HG03378 (cell line): ENCODE results near the gene RARS2.
"Not testable (repeated sequence)": the region's sequence is repeated elsewhere in the genome, so short reads cannot be mapped to it uniquely, and the experiment has no call there.

Source experiments
- ATAC-seq: cut with Tn5 transposase; IDR thresholded peaks from one replicate; pipeline ENCODE4 v1.9.1; 2021; ENCODE audit warnings: mild to moderate bottlenecking, moderate library complexity; ENCODE audit not compliant: unreplicated experiment

Gene RARS2

DNA sequence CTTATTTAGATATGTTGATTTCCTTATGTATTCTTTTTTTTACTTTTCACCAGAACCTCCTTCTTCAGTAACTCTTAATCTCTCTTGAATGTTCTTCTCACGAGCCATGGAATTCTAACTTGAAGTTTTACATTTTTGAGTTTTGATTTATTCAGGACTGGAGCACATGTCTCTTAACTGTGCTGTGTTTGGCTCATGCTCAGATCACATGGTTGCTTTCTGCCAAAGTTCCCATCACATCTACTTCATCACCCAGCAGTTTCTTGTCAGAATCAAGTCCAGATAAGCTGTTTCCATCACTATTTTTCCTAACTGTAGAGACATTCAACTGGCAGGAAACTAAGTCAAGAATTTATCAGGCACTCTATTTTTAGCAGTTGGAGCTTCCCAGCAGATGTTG lies 85.3 kb downstream of the RARS2 start:
- ATAC-seq: no peak

DNA sequence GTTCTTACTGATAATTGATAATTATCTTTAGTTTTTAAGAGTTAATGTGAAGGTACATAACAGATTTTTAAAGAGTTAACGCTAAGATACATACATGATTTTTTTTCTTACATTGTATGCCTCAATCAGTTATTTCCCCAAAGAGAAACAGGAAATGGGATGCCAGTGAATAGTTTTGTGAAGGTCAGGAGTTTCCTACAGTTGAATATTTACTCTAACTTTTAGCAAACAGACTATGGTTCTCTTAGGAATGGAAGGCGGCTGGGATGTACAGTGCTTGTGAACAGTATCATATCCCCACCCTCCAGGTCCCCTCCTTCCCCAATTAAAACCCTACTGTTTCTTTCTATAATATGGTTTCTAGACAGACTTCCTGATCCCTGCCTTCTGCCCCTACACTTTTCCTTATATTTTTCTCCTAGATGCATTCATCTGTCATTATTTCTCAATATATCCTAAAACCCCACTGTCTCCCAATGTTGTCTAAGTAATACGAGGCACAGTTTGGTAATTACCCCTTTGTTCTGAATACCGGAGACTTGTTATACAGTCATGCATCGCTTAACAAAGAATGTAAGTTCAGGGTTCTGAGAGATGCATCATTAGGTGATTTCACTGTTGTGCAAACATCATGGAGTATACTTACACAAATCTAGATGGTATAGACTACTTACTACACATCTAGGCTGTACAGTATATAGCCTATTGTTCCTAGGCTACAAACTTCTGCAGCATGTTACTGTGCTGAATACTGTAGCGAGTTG lies 87.8 kb downstream of the RARS2 start:
- ATAC-seq: no peak

DNA sequence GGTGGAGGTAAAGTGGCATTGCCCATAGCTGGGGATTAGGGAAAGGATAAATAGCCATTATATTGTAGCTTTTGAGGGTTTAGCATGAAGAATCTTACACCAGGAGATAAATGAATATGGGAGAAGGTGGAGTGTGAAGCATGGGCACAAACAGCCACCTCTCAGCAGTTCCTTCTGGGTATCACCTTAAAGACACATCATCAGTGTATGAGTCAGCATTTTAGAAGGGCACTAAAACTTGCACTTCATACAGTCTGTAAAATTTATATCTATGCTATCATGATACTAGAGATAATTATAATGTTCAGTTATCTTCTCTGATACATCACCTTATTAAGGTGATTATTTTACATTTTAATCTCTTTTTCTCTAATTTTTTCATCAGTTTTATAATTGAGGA lies 91.7 kb downstream of the RARS2 start:
- no peak for ATAC-seq

DNA sequence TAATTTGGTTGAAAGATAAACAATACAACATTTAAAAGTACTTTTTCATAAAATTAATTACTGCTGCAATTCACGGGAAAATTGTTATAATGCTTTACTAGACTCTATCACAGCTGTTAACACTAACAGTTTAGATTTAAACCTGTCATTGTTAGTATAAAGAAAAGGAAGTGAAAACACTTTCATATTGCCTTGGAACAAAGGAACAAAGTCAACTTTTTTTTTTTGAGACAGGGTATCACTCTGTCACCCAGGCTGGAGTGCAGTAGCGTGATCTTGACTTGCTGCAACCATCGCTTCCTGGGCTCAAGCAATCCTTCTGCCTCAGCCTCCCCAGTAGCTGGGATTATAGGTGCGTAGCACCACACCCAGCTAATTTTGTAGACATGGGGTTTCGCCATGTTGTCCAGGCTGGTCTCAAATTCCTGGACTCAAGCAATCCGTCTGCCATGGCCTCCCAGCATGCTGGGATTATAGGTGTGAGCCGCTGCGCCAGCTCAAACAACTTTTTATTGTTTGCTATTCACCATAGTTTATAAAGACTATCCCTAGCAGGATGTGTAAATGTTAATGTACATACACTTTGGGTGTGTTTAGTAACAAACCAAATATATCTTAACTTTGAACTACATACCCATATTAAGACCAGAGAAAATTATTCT lies 94.9 kb downstream of the RARS2 start:
- ATAC-seq: peak; percentile 84

DNA sequence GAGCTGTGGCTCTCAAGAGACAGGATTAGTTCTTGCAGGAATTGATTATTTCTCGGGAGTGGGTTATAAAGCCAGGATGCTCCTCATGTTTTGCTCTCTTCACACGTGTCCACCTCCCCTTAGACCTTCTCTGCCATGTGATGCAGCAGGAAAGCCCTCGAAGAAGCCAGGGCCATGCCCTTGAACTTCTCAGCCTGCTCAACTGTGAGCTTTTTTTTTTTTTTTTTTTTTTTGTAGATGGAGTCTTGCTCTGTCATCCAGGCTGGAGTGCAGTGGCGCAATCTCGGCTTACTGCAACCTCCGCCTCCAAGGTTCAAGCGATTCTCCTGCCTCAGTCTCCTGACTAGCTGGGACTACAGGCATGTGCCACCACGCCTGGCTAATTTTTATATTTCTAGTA lies 100.5 kb downstream of the RARS2 start:
- not testable (repeated sequence) for ATAC-seq

DNA sequence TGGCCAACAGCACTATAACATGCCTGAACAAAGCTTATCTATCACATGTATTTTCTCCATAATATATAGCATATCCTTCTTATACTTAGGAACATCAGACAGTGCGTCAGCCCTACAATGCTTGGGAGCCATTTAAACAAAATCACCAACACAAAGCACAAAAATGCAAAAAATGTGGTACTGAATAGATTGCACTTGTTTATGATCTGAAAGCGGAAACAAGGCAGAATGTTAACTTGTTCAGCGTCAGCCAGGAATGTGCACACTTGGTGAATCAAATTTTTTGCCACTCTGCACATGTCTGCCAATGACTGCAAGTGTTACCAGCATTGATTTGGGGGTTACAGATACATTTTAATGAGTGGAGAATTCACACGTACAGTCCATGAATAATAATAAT lies 102.2 kb downstream of the RARS2 start:
- no peak for ATAC-seq

DNA sequence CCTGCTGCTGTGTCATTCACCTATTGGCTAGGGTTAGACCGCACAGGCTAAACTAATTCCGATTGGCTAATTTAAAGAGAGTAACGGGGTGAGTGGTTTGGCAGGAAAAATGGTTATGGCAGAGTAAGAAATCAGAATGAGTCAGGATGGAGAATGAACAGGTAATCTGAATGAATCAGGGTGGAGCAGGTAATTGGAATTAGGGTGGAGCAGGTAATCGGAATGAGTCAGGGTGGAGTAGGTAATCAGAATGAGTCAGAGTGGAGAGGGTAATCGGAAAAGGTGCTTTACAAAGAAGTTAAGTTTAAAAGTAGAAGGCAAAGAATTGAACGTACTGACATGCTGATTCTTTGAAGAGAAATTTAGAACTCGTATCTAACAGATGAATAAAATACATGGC lies 105.3 kb downstream of the RARS2 start:
- ATAC-seq: no peak

DNA sequence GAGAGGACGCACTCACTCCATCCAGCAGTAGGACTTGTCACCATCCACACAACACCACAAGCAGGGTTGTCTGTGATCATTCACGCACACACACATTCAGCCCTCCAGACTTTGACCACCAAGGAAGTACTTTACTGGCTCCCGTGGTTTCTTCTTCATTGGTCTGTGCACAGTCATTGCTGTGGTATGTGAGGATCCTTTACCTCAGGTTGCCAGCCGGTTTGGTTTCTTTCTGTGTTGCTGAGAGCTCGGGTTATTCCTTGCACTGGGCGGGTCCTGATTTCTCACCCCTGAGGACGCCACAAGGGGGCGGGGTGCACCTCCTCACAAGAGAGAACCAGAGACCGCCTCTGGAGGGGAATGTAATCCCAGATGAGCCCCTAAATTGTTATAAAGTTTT lies 105.9 kb downstream of the RARS2 start:
- ATAC-seq: no peak

DNA sequence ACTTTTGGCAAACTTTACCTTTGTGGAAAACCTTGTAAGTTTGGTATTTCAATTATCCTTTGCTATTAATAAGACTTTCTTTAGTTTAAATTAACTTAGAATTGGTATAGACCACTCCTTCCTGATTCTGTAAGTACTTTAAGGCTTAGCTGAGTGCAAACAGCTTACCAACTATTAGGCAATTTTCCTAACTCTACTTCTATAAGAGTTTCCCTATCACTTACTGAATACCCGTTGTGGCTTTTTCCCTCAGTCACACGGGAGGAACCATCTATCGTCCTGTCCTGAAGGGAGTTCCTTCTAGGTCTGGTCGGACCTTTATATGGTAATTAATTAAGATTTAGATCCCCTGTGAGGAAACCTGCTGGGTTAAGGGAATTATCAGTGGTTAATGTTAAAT lies 107.4 kb downstream of the RARS2 start:
- ATAC-seq: no peak

DNA sequence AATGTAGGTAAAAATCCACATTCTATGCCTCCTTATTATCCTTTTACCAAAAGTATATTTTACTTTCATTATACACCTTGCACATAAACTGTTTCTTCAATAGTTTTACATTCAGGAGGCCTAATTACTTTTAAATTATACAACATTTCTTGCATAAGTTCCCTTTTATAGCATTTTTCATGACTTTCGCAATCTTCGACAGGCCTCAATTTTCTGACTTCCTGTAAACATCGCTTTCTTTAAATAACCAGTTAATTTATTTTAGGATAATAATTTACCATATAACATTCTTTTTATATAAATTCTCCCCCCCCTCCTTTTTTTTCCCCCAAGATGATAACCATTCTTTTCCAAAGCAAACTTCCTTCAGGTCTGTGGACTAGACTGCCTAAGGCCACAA lies 107.9 kb downstream of the RARS2 start:
- ATAC-seq: no peak

DNA sequence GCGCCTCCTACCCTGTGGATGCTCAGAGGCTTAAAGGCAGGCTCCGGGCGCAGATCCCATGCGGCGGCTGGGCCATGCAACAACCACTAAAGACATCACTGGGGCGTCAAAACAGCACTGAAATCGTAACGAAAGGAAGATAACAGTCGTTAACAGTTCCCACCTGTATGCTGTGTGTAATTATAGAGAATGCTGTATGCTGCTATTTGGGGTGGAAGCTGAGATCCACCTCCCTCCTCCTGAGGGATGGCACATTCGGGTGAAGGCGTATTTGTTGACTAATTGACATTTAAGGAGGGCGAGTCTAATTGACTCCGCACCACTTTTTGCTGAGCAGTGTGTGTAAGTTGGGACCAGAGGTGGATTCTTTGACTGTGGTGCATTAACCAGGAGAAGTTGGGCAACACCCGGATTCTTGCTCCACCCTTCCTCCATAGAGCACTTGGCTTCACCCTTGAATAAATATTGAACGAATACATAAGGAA lies 116.3 kb downstream of the RARS2 start:
- ATAC-seq: peak; percentile 63

DNA sequence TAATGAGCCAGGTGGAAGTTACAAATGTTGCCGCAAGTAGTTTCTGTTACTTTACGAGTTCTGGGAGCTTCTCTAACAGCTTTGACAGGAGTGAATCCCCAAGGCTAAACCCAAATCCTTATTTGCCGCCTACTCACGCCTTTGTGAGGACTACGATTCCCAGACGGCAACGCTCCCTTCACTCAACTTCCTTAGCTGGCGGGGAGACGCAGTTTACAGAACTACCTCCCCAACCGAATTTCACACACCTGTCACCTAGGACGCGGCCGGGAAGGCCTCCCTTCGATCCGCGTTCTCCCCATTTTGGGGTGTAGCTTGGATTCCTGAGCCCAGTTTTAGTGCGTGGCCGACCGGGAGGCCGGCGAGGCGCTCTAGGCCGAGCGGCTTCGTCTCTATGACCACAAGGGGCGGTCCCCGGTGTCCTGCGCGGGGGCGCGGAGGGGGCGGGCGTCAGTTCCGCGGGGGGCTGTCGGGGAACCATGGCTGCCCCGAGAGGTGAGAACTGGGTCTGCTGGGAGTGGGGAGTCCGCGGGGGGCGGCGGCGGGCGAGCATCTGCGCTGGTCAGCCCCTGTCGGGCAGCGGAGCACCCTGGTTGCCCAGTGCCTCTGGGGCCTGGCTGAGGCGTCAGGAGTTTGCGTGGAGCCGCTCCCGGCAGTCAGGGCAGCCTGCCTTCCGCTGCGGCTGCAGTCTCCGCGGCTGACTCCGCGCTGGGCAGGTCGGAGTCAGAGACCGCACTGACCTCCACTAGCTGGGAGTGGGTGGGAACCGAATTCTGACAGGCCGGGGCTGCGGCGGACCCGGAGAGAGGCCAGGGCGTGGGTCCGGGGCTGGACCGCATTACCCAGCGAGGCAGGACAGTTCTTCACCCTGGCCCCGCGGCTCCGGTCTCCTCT lies 117.0 kb downstream of the RARS2 start, which contains the start of gene SLC35A1:
TSS of gene SLC35A1 (plus strand) at position 450 of the 894 bp plus-strand sequence. CDS start at position 480, 30 bp downstream.
- ATAC-seq: peak; percentile 92

DNA sequence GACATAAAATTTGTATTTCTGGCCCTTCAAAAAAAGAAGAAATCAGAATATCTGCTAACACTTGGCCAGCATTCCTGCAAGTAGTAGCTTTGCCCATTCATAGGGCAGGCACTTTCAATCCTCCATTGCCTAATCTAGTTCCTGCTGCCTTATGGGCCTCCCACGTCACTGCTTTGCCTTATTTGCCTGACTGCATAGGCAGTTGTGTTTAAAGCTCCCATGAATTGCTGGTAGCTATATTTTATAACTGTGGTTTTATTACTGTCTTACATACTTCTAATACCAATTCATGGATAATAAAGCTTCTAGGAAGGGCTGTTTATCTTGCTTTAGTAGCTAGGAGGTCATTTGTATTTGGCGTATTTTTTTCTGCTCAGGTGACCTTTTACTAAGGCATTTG lies 124.7 kb downstream of the RARS2 start:
- ATAC-seq: no peak
